G401.6 (cell line): Measurements from ENCODE around the gene POFUT2.

ENCODE experiments used
- FAIRE-seq: peaks from 2 replicates; lab custom pipeline; 2012; peaks lifted over from hg19 to GRCh38; lab: Jason Lieb, UNC

Gene POFUT2

DNA sequence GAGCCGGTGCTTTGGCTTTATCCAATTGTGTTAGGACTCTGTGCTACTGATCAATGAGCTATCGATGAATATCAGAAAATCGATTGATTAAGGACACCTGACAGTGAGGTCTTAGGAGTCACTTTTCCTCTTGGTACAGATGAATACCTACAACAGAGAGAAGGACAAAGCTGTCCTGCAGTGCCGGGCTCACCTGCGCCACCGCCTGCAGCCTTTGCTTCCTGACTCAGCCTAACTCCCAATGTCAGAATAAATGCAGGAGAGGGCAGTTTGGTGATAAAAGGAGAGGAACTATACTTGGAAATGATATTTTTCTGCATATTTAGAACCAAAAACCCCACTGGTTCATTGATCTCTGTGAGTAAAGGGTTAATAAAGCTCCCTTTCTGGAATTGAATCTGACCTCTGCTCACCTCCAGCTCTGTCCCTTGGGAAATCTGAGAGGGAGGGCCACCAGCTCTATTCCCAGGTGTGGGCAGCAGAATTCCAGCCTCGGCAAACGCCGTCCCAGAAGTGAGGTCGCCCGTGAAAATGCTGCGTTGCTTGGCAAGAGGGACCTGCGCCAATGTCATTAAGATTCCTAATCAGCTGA, 39.3 kb downstream of the POFUT2 start:
- FAIRE-seq = no peak

DNA sequence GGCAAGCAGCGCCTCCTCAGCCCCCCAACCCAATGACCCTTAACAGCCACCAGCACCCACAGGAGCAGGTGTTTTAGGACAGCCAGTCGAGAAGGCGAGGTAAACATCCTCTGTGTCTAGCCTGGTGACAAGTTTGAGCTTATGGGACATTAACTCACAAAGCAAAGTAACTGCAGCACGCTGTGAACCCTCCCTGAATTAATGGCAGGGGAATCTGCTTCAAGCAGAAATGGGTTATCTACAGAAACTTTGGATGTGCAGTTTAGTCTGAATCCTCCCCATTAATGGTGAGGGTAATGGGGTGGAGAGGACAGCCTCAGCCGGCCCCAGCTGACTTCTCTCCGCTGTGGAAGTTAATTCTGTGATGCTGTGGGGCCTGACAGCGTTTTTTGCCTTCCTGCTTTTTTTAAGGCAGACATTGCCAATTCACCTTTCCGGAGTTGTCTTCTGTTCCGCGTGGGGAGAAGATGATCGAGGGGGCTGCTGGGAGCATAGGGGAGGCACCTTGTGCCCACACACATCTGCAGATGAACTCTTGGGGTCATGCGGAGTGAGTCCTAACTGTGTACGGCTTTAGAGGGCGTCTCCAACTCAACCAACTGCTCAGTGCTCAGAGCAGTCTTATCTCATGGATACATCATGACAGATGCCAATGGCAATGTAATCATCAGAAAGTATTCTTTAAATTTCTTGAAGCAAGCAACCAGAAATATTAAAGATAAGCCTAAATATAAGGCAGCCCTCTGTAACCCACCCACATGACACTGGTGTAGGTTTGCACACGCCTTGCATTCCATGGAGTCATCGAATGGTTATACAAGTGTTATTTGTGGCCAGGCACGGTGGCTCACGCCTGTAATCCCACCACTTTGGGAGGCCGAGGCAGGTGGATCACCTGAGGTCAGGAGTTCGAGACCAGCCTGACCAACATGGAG, 41.0 kb downstream of the POFUT2 start:
- no peak for FAIRE-seq

DNA sequence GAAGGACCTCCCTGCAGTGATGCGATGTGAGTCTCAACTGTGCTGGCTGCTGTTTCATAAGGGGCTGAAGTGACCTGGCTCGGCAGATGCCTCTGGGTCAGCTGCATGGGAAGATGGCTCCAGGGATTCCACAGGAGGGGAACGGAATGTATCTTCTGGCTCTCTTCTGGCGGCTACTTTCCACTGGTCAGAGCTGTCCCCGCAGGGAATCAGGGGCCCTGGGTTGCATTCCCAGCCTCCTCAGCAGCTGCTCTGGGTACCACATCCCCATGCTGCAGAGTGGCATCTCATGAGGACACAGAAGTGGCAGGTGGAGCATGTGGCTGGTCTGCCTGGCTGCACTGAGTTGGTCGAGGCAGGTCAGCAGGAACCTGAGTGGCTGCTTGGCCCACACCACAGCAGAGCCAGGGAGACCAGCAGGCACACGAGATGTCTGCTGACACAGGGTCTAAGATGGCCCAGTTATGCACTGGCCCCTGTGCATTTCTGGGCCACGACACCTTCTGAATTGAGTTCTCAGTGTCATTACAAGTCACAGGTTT, 42.8 kb downstream of the POFUT2 start:
- FAIRE-seq = no peak

DNA sequence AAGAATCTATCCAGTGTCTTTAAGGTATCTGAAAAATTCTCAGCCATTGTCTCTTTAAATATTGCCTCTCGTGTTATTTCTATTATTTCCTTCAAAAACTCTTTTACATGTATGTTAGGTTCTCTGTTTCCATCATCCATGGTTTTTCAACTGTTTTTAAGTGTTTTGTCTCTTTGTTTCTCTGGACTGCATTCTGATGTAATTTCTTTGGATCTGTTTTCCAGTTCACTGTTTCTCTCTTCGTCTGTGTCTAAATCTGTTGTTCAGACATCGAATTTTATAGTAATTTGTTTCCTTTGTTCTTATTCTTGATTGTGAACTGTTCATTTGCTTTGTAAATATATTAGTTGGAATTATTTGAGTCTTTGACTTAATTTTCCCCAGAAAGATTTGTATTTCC, 44.1 kb downstream of the POFUT2 start:
- no peak for FAIRE-seq

DNA sequence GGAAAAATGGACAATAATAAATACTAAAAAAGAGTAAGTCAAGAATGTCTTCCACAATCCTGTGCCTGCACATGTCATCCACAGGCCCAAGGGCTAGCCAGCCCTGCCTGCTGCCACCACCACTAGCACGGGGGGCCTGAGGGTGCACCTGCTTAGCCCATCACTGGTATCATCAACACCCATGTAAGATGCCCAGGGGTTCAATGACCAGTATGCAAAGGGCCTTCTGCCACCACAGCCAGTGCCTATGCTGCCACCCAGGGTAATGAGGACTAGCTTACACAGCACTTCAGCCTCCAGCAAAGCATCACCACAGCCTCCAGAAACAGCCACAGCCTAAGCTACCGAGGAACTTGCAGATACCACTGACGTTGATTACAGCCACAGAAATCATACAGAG, 46.3 kb downstream of the POFUT2 start:
- FAIRE-seq = no peak

DNA sequence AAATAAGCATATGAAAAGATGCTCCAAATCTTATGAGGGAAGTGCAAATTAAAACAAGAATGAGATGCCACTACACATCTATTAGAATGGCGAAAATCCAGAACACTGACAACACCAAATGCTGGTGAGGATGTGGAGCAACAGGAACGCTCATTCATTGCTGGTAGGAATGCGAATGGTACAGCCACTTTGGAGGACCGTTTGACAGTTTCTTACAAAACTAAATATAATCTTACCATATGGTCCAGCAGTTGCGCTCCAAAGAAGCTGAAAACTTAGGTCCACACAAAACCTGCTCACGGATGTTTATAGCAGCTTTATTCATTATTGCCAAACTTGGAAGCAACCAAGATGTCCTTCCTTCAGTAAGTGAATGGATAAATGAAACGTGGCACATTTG, 50.3 kb downstream of the POFUT2 start:
- no peak for FAIRE-seq

DNA sequence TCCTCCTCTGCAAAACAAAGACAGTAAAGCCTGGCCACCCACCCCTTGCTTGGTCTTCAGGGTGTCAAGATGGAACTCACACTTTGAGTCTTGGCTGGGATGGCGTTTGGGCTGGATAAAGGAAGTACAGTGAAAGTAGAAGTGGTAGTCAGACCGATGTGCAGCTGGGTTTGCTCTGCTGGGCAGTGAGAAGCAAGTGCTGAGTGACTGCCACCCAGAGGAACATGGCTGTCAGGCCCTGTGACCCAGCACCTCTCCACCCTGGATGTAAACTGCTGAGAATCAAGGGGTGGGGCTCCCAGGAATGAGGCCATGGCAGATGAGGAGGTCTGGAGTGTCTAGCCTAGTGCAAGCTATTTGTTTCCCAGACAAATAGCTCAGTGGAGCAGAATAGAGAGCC, 51.2 kb downstream of the POFUT2 start:
- no peak for FAIRE-seq

DNA sequence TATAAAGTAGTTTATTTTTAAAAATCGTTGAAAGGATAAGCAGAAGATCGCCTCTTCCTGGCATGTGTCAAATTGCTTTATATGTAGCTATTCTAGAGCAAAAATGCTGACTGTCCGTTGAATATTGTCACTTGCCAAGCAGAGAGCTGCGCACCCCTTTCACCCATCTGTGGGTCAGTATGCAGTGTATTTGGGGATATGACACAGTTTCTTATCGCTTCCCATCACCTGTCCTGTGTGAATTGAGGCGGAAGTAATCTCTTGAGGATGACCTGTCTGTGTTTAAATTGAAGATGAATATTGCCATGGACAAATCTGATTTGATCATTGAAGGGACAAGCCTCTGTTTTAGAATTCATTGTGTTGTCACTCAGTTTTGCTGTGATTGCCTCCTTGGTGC, 52.2 kb downstream of the POFUT2 start:
- FAIRE-seq = no peak

DNA sequence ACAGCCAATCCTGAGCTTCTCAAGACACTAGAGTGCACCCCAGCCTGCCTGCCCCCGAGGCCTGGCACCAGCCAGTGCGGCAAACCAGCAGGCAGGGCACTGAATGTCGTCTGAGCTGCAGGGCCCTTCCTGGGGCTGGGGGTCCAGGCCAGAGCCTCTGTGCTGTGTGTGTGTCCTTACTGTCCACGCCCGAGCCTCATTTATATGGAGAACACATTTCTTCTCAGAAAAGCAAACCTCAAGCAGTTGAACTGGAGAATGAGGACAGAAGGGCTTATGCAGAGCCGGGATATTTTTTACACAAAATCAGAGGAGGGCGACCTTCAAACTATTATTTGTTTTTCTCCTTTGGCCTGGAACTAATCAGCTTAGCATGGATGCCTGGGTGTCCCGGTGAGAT, 52.7 kb downstream of the POFUT2 start:
- no peak for FAIRE-seq

DNA sequence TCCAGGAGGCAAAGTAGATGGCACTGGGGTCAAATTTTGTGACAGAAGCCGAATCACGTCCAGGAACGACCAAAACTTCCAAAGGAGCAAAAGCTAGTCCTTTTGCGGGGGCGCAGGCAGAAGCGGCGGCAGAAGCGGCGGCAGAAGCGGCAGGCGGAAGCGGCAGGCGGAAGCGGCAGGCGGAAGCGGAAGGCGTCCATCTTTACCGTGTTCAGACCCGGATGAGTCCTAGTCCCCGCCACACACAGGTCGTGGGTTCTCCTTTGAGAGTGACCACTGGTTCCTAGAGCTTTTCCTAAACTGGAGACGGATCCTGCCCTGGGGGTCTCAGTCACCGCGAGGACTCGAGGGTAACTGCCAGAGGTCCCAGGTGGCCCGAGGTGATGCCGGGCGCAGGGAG, 53.6 kb downstream of the POFUT2 start:
- no peak for FAIRE-seq

DNA sequence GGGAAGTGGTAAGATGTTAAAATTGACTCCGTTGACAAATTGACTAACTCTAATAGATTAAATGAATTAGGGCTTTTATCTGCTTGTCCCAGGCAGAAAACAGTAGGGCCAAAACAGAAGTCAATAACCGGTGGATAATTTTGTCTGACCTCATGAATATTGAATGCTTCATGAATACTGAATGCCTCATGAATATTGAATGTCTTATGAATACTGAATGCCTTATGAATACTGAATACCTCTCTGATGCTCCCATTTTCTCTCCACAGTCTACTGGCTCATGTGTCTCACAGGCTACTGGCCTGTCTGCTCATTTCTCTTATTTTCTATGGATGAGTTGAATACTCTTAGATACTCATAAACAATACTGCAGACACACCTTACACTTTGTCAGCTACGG, 56.0 kb downstream of the POFUT2 start:
- no peak for FAIRE-seq

DNA sequence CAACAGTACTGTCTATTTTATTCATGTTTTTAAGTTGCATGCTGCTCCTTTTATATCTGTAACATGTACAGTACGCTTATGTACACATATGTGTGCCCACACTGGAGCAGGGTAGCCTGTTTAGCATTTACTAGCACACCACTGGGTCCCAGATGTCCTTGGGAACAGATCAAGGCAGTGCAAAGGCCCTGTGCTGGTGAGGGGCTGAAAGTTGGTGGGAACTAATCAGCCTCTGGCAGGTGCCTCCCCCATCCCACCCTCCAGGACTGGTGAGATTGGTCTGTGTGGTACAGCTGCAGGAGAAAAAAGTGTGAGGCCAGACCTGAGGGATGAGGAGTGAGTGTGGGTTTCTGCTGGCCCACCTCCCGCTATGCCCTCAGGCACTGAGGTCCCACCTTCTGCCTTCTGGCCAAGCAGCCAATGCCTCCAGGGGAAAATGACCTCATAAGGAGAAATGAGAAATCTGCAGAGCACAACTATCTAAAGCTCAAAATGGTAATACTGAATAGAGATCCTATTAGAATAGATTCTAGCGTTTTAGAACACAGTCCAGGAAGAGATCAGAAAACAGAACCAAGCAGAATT, 58.9 kb downstream of the POFUT2 start:
- FAIRE-seq = no peak

DNA sequence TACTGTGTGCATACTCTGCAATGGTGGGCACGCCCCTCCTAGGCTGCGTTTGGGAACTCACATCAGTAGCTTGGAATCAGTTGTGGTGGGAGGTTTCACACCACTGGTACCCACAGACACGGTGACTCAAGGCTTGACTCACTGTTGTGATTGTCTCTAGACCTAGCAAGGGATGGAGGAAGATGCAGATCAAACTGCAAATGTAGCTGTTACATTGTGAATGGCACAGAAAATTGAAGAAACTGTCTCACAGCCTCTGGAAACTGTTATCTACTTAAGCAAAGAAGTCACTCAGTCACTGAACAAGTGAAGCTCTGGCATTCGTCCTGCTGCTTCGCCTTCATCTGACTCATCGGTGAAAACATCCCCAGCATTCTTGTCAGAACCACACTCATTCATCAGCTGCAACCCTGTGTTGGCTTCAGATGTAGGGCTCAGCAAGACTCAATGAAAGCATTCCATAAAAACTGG, 59.5 kb downstream of the POFUT2 start:
- FAIRE-seq = no peak

DNA sequence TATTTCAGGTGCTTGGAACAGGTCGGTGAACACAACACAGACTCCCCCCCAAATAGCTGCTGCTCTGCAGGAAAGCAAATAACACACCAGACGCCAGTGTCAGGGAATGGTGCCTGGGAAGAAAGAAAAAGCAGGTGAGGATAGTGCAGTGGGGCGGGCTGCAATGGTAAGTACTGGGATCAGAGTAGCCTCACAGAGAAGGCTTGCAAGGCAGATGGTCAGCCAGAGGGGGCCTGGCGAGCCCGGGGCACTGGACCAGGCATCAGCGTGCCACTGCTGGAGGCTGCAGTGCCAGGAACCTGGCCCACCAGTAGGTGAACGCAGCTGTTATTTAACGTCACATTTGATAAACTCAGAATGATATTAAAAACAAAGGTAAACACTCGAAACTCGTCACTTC, 60.0 kb downstream of the POFUT2 start:
- no peak for FAIRE-seq

DNA sequence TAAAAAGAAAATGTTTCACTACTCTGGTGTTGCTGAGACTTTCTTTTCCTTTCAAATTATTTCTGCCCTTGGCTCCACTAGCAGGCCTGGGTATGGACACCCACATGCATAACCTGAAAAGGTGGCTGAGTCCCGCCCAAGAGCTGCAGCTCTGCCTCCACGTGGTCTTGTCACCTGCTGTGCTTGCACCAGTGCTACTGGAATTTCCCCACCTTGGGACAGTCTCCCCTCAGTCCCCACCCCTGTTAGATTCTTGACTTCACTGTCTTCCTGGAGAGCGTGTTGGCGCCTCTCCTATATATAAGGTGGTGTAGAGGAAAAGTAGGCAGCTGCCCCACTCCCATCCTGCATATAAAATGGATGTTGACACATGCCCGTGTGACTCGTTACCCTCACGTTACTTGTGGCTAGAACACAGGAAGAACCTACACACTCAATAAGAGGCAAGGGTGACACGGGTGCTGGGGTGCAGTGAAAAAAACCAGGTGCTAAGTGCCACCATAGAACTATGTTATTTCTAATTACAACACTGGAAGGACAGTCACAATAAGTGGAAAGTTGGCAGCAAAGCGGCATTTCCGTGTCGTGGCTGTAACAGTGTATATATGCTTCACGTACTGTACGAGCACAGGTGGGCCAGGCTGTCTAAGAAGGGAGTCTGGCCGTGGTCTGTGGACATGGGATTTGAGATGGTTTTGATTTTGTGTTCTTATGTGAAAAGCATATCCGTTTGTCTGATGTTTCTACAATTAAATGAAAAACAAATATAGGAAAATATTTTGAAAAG, 61.0 kb downstream of the POFUT2 start:
- FAIRE-seq = no peak

DNA sequence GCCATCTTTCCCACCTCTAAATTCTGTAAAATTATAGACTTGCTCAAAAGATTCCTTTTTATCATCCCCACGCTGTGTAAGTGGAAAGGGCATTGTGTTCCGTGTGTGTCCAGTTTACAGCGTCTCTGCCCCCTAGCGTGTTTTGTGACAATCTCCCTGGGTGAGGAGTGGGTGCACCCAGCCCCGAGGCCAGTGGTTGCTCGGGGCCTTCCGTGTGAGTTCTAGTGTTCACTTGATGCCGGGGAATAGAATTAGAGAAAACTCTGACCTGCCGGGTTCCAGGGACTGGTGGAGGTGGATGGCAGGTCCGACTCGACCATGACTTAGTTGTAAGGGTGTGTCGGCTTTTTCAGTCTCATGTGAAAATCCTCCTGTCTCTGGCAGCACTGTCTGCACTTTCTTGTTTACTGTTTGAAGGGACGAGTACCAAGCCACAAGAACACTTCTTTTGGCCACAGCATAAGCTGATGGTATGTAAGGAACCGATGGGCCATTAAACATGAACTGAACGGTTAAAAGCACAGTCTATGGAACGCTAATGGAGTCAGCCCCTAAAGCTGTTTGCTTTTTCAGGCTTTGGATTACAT, 61.9 kb downstream of the POFUT2 start:
- no peak for FAIRE-seq

DNA sequence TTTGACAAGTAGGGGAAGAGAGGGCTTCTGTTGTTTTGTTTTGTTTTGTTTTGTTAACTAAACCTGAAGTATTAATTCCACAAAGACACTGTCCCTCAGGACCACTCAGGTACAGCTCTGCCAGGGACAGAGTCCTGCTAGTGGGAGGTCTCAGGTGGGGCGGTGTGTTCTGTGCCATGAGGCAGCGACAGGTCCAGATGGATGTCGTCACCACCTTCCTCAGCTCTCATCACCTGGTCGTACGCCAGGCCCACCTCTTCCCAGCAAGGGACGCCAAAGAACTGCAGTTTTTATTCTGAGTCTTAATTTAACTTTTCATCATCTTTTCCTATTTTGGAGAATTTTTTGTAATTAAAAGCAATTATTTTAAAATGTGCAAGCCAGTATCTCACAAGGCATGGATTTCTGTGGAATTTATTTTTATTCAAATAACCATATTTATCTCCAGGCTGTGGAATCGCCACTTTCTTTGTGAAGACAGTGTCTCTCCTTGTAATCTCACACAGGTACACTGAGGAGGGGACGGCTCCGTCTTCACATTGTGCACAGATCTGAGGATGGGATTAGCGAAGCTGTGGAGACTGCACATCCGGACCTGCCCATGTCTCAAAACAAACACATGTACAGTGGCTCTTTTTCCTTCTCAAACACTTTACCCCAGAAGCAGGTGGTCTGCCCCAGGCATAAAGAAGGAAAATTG, 62.5 kb downstream of the POFUT2 start:
- no peak for FAIRE-seq

DNA sequence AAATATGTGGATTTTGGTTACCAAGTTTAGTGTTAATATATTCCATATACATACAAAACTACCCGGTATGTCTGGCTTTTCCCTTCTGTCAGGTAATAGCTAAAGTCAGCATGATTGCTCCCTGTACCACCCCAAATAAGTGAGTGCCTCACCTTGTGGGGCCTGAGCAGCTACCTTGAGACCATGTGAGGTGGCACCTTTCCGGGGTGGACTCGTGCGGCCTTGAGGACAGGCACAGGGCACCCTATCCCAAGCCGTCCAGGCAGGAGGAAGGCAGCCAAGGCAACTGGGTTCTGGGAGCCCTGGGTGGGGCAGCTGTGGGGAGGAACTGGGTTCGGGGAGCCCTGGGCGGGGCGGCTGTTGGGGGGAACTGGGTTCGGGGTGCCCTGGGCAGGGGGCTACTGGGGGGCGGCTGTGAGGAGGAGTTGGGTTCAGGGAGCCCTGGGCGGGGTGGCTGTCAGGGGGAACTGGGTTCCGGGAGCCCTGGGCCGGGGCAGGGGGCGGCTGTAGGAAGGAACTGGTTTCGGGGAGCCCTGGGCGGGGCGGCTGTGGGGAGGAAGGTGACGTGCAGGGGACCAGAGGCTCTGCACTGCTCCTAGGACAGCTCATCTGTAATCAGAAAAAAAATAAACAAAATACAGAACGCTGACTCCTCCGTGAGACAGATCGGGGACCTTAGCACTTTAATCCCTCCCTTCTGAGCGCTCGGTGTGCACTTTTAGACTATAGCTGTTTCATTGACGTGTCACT, 63.3 kb downstream of the POFUT2 start:
- no peak for FAIRE-seq

DNA sequence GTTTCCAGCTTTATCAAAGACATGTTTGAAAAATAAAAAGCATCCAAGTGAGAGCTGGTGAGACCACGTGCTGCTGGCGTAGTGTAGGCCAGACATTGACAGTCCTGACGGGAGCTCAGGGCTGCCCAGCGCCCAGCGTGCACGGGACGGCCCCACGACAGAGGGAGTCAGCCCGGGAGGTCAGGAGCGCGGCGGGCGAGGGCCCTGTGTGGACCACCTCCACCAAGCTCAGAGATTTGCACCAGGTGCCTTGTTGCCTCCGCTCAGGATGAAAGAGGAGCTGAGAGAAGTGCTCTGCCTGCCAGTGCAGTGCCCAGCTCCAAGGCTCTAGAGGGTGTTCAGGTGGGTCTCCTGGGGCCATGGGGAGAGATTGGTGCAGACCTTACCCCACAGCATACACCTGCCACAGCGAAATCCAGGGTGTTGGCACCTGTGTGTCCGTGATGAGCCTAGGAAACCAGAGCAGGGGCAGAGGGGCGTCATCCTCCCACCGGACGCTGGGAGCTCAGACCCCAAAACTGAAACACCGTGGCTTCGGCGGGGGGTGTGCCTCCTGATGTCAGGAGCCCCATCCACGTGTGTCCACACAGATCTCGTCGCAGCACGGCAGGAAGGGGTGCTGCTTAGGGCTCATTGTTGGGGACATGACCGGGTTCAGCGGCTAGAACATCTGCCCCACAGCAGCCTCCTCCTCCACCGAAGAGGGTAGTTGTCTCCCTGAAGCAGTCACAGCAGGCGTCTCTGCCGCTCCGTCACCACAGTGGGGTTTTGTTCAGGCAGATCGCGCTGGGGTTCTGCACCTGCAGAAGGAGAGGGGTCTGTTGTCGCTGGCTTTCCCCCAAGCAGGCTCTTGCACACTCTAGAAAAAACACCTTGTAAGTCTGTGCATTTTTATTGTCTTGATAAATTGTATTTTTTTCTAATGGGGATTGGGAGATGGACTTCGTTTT, 64.2 kb downstream of the POFUT2 start:
- no peak for FAIRE-seq
